GM19240 (cell line): Measurements from ENCODE around the gene CRTAC1.

Experiments used
- DNase-seq: peaks from one replicate; pipeline ENCODE4 v3.0.0; 2011; ENCODE audit warnings: low spot score; ENCODE audit not compliant: insufficient read length

The CRTAC1 gene

DNA sequence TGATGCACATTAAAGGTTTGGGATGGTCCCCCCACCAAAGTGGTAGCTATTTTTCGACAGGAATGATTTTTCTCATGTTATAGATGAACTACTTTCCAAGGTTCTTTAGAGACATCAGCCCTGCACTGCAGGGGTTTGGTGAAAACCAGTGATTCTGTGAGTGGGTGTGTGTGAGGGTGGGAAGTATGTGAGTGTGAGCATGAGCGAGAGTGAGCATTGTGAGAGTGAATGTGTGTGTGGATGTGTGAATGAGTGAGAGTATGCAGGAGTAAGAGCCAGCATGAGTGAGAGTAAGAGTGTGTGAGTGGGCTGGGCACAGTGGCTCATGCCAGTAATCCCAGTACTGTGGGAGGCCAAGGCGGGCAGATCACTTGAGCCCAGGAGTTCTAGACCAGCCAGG is 105.7 kb downstream of the CRTAC1 start:
- no peak for DNase-seq

DNA sequence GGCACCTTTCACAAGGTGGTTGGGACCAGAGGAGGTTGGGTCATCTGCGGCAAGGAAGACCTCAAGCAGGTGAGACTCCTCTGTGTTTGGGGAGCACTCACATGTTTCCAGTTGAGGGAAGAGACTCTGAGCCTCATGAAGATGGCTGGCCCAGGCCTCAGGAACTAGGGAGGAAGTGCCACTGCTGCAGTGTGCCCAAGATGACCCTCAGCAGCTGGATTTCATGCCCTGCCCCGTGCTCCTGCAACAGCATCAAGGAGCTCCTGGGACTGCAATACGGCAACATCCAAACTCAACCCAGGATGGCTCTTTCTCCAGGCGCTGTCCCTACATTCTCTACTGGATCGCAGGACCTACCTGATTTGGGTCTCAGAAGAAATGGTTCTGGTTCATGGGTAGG is 106.9 kb downstream of the CRTAC1 start:
- DNase-seq: no peak

GRCh38 chr10:97923057-97923456 is 107.4 kb downstream of the CRTAC1 start:
- DNase-seq: no peak

DNA sequence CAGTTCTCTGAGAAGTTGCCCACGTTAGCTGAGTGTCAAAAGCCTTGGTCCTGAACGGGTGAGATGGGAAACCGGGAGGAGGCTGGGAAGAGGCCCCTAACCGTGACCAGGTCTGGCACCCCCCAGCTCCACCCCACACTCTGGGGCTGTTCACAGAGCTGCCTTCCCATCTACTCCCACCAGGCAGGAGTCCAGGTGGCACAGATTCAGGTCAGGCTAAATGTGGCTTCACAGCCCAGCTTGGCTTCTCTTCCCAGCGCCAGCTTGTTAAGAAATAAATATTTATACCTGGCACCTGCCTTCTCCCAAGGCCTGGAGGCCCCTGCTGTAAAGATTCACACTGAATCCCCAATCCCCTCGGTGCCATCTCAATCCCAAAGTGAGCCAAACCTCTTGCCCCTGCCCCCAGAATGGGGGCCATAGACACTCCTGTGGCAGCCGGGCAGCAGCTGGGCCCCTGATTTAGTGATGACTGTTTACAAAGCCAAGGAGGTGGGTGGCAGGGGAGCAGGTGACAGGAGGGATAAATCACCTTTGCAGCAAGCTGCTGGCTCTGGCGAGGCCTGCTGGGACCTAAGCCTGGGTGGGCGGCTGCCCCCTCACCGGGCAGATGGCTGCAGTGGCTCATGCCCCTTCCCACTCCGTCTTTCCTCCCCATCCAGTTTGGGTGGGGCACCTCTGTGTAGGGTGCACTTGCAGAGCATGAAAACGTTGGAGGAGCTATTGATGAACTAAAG is 108.2 kb downstream of the CRTAC1 start:
- DNase-seq: no peak

GRCh38 chr10:97921581-97922021 is 108.8 kb downstream of the CRTAC1 start:
- no peak for DNase-seq

DNA sequence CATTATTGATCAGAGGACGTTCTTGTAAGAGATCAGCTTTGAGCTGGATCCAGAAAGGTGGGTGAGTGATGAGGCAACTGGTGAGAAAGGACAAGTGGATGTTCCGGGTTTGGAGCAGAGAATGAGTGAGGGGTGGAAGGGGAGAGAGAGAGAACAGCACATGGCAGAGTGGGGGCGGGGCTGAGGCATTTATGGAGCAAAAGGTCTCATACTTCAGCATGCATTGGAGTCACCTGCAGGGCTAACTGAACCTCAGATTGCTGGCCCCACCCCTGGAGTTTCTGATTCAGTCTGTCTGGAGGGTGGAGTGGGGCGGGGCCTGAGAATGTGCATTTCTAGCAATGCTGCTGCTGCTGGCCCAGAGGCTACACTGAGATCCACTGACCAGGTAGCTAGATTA is 109.6 kb downstream of the CRTAC1 start:
- DNase-seq: no peak

DNA sequence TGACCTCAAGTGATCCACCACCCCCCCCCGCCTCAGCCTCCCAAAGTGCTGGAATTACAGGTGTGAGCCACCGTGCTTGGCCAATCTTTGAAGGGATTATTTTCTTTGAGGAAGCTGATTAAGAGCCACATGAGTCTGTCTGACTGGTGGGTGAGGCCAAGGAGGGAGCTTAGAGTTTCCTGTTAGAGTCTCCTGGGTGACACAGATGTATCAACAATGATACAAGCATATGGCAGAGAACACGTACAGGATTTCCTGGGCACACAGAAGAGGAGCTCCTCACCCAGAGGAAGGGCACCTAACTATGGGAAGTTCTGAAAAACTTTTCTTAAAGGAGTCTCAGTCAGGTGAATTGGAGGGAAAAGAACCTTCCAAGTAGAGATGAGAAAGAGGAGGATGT is 111.4 kb downstream of the CRTAC1 start:
- DNase-seq: no peak

- no peak for DNase-seq
Measured at GRCh38 chr10:97916586-97916985, 113.8 kb downstream of the CRTAC1 start.

GRCh38 chr10:97915346-97916131 is 114.9 kb downstream of the CRTAC1 start:
- no peak for DNase-seq

DNA sequence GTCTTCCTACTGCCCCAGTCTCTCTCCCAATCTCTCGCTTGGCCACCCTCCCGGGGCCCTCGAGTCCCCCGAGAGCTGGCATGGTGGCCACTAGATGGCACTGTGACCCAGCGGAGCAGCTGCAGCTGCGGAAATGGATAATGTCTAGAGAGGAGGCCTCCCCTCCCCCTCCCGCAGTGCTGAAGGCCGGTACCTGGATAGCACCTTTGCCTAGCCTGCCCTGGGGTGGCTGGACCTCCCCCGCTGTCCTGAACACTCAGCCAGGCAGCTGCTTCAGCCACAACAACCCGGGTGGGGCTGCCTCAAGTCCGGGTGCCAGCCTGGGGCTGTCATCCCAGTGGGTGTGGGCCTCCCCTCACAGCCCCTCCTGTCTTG is 115.6 kb downstream of the CRTAC1 start:
- peak; percentile 66 for DNase-seq

DNA sequence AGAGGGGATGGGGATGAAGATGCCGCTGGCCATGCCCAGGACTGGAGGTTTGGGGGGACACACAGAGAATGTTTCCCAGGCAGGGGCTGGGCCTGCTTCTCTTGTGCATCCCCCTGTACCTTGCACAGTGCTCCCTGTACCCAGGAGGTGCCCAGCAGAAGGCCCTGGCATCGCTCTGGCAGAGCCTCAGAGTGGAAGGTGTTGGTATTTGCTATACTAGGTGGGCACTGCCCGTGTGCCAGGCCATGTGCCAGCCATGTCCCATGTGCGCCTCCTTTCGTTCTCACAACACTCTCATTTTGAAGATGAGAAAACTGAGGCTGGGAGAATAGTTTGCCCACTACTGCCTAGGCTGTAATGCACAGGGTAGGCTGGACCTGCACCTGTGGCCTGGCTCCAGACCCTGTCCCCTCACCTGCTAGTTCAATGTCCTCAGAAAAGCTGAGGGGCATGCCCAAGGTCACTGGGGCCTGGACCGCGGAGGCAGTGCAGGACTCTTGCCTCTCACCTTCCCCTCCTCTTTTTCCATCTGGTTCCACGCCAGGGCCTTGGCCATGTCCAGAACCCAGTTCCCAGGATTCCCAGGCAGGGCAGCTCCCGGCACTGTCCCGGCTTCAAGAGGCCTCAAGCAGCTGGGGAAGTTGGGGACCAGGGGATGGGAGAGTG is 116.1 kb downstream of the CRTAC1 start:
- DNase-seq: no peak

GRCh38 chr10:97913614-97914013 is 116.8 kb downstream of the CRTAC1 start:
- no peak for DNase-seq

- no peak for DNase-seq
Measured at GRCh38 chr10:97913193-97913592, 117.2 kb downstream of the CRTAC1 start.

DNA sequence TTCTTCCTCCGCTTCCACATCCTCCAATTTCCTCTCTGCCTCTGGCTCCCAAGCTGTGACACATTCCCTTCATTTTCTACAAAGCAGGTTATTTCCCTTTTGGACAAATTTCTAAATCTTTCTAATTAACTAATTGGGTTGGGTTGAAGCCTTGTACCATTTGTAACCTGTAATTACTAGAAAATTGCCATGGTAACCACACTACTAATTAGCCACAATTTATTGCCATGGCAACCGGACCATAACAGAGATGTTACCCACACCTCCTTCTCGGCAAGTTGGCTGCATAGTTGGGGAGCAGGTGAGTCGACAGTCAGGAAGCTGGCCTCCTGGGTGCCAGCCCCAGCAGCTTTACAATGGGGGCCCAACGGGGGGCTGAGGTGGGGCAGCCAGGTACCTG is 119.2 kb downstream of the CRTAC1 start:
- DNase-seq: no peak

GRCh38 chr10:97910661-97911060 is 119.8 kb downstream of the CRTAC1 start:
- DNase-seq: no peak

DNA sequence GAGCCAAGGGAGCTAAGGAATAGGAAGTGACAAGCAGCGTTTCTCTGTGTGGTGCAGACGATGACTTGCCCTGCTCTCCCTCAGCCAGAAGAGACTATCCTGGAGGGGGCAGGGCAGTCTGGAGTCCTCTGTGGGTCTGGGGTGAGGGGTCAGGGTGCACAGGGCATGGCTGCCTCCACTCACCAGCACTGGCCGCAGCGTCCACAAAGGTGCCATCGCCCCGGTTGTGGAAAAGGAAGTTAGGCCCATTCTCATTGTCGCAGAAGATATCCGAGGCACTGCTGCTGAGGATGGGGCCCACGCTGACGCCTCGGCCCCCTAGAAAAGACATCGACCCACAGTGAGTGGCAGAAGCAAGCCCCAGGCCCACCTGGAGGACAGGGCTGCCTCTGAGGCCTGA is 122.6 kb downstream of the CRTAC1 start:
- DNase-seq: no peak

DNA sequence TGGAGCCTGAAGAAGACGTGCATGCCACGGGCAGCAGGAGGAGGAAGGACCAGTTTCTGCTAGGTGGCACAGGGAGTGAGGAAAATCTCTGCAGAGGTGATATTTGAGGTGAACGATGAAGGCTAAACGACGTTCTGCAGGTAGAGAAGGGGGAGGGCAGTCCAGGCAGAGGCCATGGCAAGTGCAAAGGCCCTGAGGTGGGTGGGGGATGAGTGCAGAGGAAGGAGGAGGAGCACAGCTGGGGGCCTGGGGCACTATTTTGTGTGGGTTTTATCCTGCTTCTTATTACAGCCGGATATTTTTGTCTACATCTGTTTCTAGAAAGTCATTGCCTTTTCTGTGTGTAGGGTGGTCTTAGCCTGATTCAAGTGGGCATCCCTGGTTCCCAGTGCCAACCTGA is 123.2 kb downstream of the CRTAC1 start:
- DNase-seq: no peak

- no peak for DNase-seq
Measured at GRCh38 chr10:97905276-97905675, 125.1 kb downstream of the CRTAC1 start.

- no peak for DNase-seq
Measured at GRCh38 chr10:97904576-97904975, 125.8 kb downstream of the CRTAC1 start.

DNA sequence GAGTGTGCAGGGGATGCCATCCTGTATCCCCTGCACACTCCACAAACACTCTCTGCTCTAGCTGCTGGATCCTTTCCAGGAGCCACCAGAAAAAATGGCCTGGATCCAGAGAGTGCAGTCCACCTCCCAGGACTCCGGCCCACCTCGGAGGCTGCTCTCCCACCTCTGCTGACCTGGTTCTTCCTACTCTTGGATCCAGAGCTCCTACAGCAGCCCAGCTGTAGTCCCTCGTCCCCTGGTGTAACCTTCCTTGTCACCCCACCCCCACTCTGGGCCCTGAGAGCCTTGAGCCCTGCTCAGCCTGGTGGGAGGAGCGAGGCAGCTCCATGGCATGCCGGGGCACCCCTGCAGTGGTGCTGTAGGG is 126.4 kb downstream of the CRTAC1 start:
- no peak for DNase-seq

DNA sequence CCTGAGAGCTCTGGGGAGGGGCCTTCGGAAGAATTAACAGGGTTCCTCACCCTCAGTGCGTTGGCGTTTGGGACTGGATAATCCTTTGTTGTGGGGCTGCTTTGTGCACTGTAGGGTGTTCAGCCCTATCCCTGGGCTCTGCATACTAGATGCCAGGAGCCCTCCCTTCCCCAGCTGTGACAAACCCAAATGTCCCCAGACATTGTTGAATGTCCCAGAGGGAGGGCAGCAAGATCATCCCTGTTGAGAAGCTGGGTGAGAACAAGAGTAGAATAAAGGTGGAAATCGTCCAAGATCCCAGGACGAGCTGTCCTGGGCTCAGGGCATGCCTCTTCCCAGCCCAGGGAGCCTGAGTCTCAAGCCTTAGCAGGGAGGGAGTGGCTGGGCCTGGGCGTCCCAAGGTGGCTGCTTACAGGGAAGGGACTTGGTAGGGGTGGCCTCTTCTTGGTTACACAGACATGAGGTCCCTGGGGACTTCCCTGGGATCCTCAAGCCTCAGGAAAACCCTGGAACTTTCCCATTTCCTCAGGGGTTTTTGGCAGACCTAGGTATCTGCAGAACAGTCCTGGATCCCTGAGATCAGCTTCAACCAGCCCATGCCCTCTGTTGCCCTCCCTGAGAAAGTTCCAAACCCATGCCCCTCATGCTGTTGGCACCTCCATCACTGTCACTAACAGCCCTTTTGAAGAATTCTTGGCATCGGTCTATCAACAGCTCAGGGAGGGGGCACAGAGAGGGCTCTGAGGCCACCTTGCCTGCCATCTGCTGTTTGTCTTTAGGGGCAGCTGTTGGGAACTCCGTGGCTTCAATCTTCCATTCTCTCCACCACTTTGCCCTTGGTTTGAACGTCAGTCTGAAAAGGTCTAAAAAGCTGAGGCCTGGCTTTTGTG is 127.0 kb downstream of the CRTAC1 start:
- no peak for DNase-seq
